ENCODE data around the gene RPS6KC1.
"Not testable (repeated sequence)": the region's sequence is repeated elsewhere in the genome, so short reads cannot be mapped to it uniquely, and the experiment has no call there.

RPS6KC1 gene

GRCh38 chr1:213117699-213118180 lies 66.7 kb downstream of the RPS6KC1 start:
- H3K9me3 ChIP-seq (ENCODE audit: insufficient read depth, low read depth, low read length); H4K12ac ChIP-seq (ENCODE audit: low read depth, low read length); H3K18ac ChIP-seq (ENCODE audit: low read length); H2BK120ac ChIP-seq (ENCODE audit: insufficient read depth, low read length, poor library complexity); H3K4me2 ChIP-seq (ENCODE audit: low read length); H2BK12ac ChIP-seq (ENCODE audit: low read length); H4K91ac ChIP-seq (ENCODE audit: low read depth, low read length); H3K23ac ChIP-seq (ENCODE audit: low read length); H3K36me3 ChIP-seq (ENCODE audit: control insufficient read depth in 1 of 2, insufficient read depth in 2 of 2, low read length in 2 of 2); DNase-seq; H3K4ac ChIP-seq (ENCODE audit: low read depth, low read length); H3K79me1 ChIP-seq (ENCODE audit: low read length); H2AFZ ChIP-seq (ENCODE audit: insufficient read depth, low read length, poor library complexity); H3K27ac ChIP-seq (ENCODE audit: low read depth, low read length); H3K4me1 ChIP-seq (ENCODE audit: control insufficient read depth in 1 of 2, insufficient read depth in 2 of 2, low read length in 2 of 2); H2BK5ac ChIP-seq (ENCODE audit: low read depth, low read length, poor library complexity); H3K4me3 ChIP-seq (ENCODE audit: low read depth, low read length); H3K79me2 ChIP-seq (ENCODE audit: control insufficient read depth, insufficient read depth, low read length, poor library complexity); H2AK5ac ChIP-seq (ENCODE audit: low read length); H3K14ac ChIP-seq (ENCODE audit: low read length); H3K9ac ChIP-seq (ENCODE audit: low read length); H4K8ac ChIP-seq (ENCODE audit: low read depth, low read length); H3K27me3 ChIP-seq (ENCODE audit: insufficient read depth, low read length): not testable (repeated sequence)
- WGBS (ENCODE audit: extremely low coverage, insufficient coverage, insufficient read length) = no CpG with 5 or more reads among the region's 4 CpGs

- Histone ChIP-seq H3K23ac (ENCODE audit: low read length) (no peak overlapping the region), H3K4me3 (ENCODE audit: low read depth, low read length) (no peak overlapping the region), H3K36me3 (ENCODE audit: control insufficient read depth in 1 of 2, insufficient read depth in 2 of 2, low read length in 2 of 2) (no peaks in the 10 kb centered on the region), H2BK12ac (ENCODE audit: low read length) (no peak overlapping the region), H3K14ac (ENCODE audit: low read length) (no peak overlapping the region), H4K91ac (ENCODE audit: low read depth, low read length) (no peak overlapping the region), H3K4me2 (ENCODE audit: low read length) (no peak overlapping the region), H2AK5ac (ENCODE audit: low read length) (no peak overlapping the region), H4K8ac (ENCODE audit: low read depth, low read length) (no peak overlapping the region), H2AFZ (ENCODE audit: insufficient read depth, low read length, poor library complexity) (no peak overlapping the region), H3K18ac (ENCODE audit: low read length) (no peak overlapping the region), H3K27me3 (ENCODE audit: insufficient read depth, low read length) (no peaks in the 10 kb centered on the region), H3K27ac (ENCODE audit: low read depth, low read length) (no peak overlapping the region), H3K79me2 (ENCODE audit: control insufficient read depth, insufficient read depth, low read length, poor library complexity) (no peaks in the 10 kb centered on the region), H3K4ac (ENCODE audit: low read depth, low read length) (no peak overlapping the region), H3K9me3 (ENCODE audit: insufficient read depth, low read depth, low read length) (no peaks in the 10 kb centered on the region), H2BK5ac (ENCODE audit: low read depth, low read length, poor library complexity) (no peak overlapping the region), H3K4me1 (ENCODE audit: control insufficient read depth in 1 of 2, insufficient read depth in 2 of 2, low read length in 2 of 2) (peaks cover 5% of the 10 kb centered on the region in 2 experiments), H2BK120ac (ENCODE audit: insufficient read depth, low read length, poor library complexity) (no peak overlapping the region), H4K12ac (ENCODE audit: low read depth, low read length) (no peak overlapping the region), H3K79me1 (ENCODE audit: low read length) (no peaks in the 10 kb centered on the region), H3K9ac (ENCODE audit: low read length) (no peak overlapping the region)
- DNase-seq = no peak
- no CpG with 5 or more reads among the region's 2 CpGs for WGBS (ENCODE audit: extremely low coverage, insufficient coverage, insufficient read length)
These were observed 68.8 kb downstream of the RPS6KC1 start for GRCh38 chr1:213119794-213120193.

GRCh38 chr1:213120386-213120785 lies 69.3 kb downstream of the RPS6KC1 start:
- Histone ChIP-seq H3K9me3 (ENCODE audit: insufficient read depth, low read depth, low read length) (no peaks in the 10 kb centered on the region), H4K91ac (ENCODE audit: low read depth, low read length) (no peak overlapping the region), H3K4ac (ENCODE audit: low read depth, low read length) (no peak overlapping the region), H3K27me3 (ENCODE audit: insufficient read depth, low read length) (no peaks in the 10 kb centered on the region), H2BK12ac (ENCODE audit: low read length) (no peak overlapping the region), H2BK120ac (ENCODE audit: insufficient read depth, low read length, poor library complexity) (no peak overlapping the region), H3K79me2 (ENCODE audit: control insufficient read depth, insufficient read depth, low read length, poor library complexity) (no peaks in the 10 kb centered on the region), H3K27ac (ENCODE audit: low read depth, low read length) (no peak overlapping the region), H3K4me2 (ENCODE audit: low read length) (no peak overlapping the region), H4K8ac (ENCODE audit: low read depth, low read length) (no peak overlapping the region), H3K79me1 (ENCODE audit: low read length) (no peaks in the 10 kb centered on the region), H3K4me3 (ENCODE audit: low read depth, low read length) (no peak overlapping the region), H3K36me3 (ENCODE audit: control insufficient read depth in 1 of 2, insufficient read depth in 2 of 2, low read length in 2 of 2) (no peaks in the 10 kb centered on the region), H3K4me1 (ENCODE audit: control insufficient read depth in 1 of 2, insufficient read depth in 2 of 2, low read length in 2 of 2) (peaks cover 5% of the 10 kb centered on the region in 2 experiments), H3K14ac (ENCODE audit: low read length) (no peak overlapping the region), H3K23ac (ENCODE audit: low read length) (no peak overlapping the region), H2BK5ac (ENCODE audit: low read depth, low read length, poor library complexity) (no peak overlapping the region), H3K18ac (ENCODE audit: low read length) (no peak overlapping the region), H2AK5ac (ENCODE audit: low read length) (no peak overlapping the region), H2AFZ (ENCODE audit: insufficient read depth, low read length, poor library complexity) (no peak overlapping the region), H4K12ac (ENCODE audit: low read depth, low read length) (no peak overlapping the region), H3K9ac (ENCODE audit: low read length) (no peak overlapping the region)
- no peak for DNase-seq
- WGBS (ENCODE audit: extremely low coverage, insufficient coverage, insufficient read length) = 100% methylated on average over 1 of the region's 3 CpGs

GRCh38 chr1:213120961-213121360 lies 69.9 kb downstream of the RPS6KC1 start:
- no peak overlapping the region for H4K12ac ChIP-seq (ENCODE audit: low read depth, low read length)
- peak overlapping the region; percentile 51 for H2BK120ac ChIP-seq (ENCODE audit: insufficient read depth, low read length, poor library complexity)
- H3K27me3 ChIP-seq (ENCODE audit: insufficient read depth, low read length) = no peaks in the 10 kb centered on the region
- no peak overlapping the region for H2BK5ac ChIP-seq (ENCODE audit: low read depth, low read length, poor library complexity)
- H3K36me3 ChIP-seq (ENCODE audit: control insufficient read depth in 1 of 2, insufficient read depth in 2 of 2, low read length in 2 of 2) = no peaks in the 10 kb centered on the region
- no peak overlapping the region for H3K4me2 ChIP-seq (ENCODE audit: low read length)
- no peak for DNase-seq
- H3K4me1 ChIP-seq (ENCODE audit: control insufficient read depth in 1 of 2, insufficient read depth in 2 of 2, low read length in 2 of 2) = peaks cover 5% of the 10 kb centered on the region in 2 experiments
- H4K91ac ChIP-seq (ENCODE audit: low read depth, low read length) = no peak overlapping the region
- H4K8ac ChIP-seq (ENCODE audit: low read depth, low read length) = no peak overlapping the region
- no peak overlapping the region for H2AK5ac ChIP-seq (ENCODE audit: low read length)
- WGBS (ENCODE audit: extremely low coverage, insufficient coverage, insufficient read length) = no CpG with 5 or more reads among the region's 4 CpGs
- no peak overlapping the region for H3K23ac ChIP-seq (ENCODE audit: low read length)
- H3K4me3 ChIP-seq (ENCODE audit: low read depth, low read length) = no peak overlapping the region
- no peak overlapping the region for H2BK12ac ChIP-seq (ENCODE audit: low read length)
- no peak overlapping the region for H3K27ac ChIP-seq (ENCODE audit: low read depth, low read length)
- H3K9me3 ChIP-seq (ENCODE audit: insufficient read depth, low read depth, low read length) = no peaks in the 10 kb centered on the region
- H3K9ac ChIP-seq (ENCODE audit: low read length) = no peak overlapping the region
- H3K14ac ChIP-seq (ENCODE audit: low read length) = no peak overlapping the region
- H3K79me1 ChIP-seq (ENCODE audit: low read length) = no peaks in the 10 kb centered on the region
- H3K18ac ChIP-seq (ENCODE audit: low read length) = no peak overlapping the region
- no peak overlapping the region for H3K4ac ChIP-seq (ENCODE audit: low read depth, low read length)
- H2AFZ ChIP-seq (ENCODE audit: insufficient read depth, low read length, poor library complexity) = no peak overlapping the region
- H3K79me2 ChIP-seq (ENCODE audit: control insufficient read depth, insufficient read depth, low read length, poor library complexity) = no peaks in the 10 kb centered on the region

Data from trophoblast cell (in vitro differentiated cells and primary cell).